Activated CD8-positive, alpha-beta memory T cell treated with anti-CD3 and anti-CD28 coated beads for 48 hours (primary cell): ENCODE measurements around the gene STAC2.
"Not testable (repeated sequence)": the region's sequence is repeated elsewhere in the genome, so short reads cannot be mapped to it uniquely, and the experiment has no call there.

ENCODE experiments used
- DNase-seq, 3 experiments: peaks; one replicate each; pipeline ENCODE4 v3.0.0-alpha.2; 2020; ENCODE audit warnings: low read depth in 2 of 3, low spot score in 2 of 3

The STAC2 gene

DNA sequence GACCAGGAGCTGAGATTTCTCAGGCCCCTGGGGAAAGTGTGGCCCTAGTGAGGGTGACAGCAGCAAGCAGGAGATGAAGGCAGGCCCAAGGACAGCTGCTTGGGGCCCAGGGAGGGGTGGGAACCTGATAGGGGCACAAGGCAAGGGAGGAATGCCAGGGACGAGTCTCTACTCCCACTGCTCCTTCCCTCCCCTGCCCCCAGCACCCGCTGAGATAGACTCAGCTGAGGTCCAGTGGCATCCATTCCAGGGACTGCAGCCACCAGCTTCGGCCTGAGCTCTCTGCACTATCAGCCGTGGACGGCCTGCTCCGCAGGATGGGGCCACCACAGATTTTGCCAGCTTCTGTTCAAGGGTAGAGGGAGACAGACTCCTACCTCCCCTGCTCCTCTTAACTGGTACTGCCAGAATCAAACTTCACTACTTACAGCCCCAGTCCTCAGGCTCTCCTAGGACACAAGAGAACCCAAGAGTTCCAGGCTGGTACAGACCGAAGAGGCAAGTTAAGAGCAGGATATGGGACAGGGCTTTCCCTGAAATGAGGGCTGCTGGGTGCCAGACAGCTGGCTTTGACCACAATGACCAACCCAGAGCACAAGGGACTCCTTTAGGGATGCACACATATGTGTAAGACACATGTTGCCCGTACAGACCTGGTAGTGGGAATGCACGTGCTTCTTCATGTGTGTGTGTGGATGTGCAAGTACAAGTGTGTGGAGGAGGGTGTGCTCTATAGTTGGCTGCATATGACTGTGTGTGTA lies 33.8 kb downstream of the STAC2 start:
- DNase-seq = no peak

DNA sequence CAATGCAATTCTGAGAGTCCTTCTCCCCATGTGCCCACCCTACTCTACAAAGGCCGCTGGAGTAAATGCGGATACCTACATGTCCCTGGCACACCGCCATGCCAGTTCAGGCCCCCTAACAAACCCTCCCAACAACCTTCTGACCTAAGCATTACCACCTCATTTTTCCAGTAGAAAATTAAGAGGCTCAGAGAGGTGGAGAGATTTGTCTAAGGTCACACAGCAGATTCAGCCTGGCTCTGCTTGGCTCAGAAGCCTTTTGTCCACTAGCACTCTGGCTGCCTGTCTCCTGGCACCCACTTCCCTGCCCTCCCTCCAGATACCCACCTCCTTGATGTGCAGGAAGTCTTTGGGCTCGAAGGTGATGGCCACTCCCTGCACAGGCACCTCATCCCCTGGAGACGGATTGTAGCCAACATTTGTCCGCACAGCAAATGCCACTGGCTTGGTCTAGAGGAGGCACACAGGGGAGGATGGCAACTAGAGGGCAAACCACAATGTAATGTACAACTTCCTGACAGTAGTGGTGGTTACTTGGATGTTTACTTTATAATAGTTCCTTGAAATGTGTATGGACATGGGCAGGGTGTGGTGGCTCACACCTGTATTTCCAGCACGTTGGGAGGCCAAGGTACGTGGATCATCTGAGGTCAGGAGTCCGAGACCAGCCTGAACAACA lies 38.5 kb downstream of the STAC2 start:
- no peak for DNase-seq

DNA sequence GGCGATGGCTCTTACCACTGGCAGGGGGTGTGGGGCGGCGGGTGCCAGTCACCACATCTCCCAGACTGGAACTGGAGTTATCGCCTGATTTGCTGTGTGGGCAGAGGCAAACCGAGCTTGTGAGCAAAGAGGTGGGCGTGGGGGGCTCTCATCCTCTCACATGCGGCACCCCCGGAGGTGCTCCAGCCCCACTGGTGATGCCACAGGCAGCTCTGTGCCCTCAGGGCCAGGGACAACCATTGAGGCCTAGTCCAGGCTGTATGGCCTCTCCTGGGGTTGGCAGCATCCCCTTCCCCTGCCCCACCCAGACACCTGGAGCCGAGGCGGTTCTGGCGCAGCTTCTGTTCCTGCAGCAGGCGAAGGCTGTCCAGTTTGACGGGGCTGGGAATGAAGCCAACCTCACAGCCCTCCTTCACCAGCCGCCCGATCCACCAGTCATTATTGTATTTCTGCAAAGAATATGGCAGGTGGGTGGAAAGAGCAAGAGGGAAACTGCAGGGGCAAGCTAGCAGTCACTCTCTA lies 39.2 kb downstream of the STAC2 start:
- no peak for DNase-seq

DNA sequence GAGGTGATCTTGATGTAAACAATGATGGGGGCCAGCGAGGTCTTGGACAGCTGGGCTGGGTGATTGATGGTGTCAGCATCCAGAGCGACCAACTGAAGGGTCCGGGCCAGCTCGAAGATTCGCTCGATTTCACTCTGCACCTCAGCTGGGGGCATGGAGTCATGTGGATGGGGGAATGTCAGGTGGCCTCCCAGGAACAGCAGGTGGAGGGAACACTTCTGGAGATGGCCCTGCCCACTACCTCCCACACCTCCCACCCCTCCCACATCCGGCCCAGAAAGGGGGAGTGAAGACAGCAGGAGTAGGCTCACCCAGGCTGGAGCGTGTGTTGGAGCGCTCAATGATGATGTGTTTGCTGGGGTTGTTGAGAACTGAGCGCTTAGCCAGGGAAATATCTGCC lies 42.0 kb downstream of the STAC2 start:
- no peak for DNase-seq

- no peak for DNase-seq
These were observed 42.7 kb downstream of the STAC2 start for GRCh38 chr17:39183045-39183444.

- no peak for DNase-seq
These were observed 44.4 kb downstream of the STAC2 start for GRCh38 chr17:39181303-39181702.

DNA sequence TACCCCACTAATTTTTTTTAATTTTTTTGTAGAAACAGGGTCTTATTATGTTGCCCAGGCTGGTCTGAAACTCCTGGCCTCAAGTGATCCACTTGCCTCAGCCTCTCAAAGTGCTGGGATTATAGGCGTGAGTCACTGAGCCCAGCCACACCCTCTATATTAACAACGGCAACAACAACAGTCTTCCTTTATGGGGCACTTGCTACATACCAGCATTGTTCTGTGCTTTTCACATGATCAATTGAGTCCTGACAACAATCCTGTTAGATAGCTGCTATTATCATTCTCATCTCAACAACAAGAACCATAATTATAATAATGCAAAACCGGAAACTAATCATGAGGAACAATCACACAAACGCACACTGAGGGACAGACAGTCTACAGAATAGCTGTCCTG lies 47.2 kb downstream of the STAC2 start:
- no peak for DNase-seq

GRCh38 chr17:39177256-39177655 lies 48.5 kb downstream of the STAC2 start:
- no peak for DNase-seq

GRCh38 chr17:39175695-39176093 lies 50.1 kb downstream of the STAC2 start:
- DNase-seq = no peak

DNA sequence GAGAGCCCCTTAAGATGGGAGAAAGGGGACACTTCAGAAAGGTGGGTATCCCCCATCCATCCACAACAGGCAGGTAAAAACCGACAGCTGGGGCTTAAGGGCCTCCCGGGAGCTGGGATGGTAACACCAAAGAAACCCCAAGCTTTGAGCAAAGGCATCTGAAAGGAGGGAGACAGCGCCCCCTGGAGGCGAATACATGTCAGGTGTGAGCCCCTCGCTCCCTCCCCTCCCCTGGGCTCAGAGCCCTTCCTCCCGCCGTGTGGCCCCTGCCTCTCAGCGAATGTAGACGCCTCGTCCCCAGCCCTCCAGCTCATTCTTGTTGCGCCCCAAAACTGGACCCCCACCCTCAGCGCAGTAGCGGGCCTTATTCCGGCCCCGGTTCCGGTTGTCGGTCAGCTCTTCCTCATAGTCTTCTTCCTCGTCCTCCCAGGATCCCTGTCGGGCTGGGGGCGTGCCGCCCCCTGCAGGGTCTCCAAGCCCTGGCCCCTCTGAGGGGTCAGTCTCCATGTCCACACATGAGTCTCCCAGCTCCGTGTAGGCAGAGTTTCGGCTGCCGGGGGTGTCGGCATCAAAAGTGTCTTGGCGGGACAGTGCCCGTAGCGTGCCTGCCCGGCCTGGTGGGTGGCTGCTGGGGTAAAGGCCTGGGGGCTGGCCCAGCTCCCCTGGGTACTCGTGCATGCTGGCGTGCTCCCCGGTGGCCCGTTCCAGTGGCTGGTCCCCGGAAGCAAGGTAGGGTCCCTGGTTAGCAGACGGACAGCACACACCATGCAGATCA lies 50.6 kb downstream of the STAC2 start:
- peak in 1 of 3 experiments; percentile 74 for DNase-seq

GRCh38 chr17:39173526-39174274 lies 52.0 kb downstream of the STAC2 start:
- no peak for DNase-seq

DNA sequence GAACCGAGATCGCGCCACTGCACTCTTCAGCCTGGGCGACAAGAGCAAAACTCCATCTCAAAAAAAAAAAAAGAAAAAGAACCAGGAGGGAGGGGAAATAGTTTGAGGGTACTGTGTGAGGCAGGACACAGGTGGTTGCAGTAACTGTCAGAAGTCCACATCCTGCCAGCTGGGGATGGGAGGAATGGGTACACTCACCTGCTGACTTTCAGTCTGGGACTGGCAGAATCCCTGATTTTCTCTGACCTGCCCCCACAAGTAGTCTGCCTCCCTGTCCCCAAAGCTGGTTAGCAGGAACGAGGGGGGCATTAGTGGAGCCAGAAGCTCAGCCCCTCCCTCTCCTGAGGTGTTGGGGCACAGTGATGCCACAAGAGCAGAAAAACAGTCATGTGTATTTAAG lies 52.7 kb downstream of the STAC2 start:
- DNase-seq = no peak

DNA sequence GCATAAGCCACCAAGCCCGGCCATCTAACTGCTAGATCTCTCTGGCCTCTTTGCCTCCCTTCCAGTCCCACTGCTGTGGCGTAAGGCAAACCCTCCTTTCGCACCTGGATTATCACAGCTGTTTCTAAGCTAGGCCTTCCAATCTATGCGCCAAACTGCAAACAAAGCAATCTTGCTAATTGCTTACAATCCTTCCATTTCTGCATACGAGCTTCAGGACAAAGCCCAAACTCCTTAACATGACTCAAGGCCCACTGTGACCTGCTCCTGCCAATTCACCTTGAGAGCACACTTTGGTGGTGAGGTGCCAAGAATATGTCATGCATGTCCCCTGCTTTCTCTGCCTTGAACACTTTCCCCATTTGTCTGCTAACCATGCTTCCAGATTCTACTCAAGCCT lies 53.8 kb downstream of the STAC2 start:
- no peak for DNase-seq

- no peak for DNase-seq
These were observed 55.2 kb downstream of the STAC2 start for GRCh38 chr17:39170558-39170957.

DNA sequence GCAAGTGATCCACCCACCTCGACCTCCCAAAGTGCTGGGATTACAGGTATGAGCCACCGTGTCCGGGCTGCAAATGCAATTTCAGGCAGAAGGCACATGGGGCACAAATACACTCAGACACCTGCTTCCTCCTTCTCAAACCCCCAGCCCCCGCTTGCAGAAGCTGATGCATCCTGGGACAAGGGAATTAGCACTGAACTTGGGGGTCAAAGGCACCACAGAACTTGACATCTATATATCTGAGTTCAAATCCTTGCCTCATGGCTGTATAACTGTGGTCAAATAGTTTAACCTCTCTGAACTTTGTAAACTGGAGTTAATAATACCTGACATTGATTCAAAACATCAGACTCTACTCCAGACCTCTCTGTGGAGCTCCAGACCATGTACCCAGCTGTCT lies 55.6 kb downstream of the STAC2 start:
- no peak for DNase-seq

DNA sequence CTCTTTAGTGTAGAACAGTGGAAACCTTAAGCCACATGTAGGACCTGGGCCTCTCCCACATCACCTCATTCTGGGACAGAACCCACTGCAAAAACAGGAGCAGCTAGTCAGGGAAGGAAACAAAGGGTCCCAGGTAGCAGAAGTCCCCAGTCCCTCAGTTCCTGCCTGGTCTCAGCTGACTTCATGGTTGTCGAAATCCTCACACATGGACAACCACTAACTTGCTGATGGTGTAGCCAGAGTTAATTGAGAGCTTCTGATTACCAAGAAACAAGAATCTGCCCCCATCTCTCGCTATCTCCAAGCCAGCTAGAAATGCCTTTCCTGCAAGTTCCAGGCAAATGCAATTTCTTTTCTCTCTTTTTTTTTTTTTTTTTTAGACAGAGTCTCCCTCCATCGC lies 56.2 kb downstream of the STAC2 start:
- DNase-seq = no peak

DNA sequence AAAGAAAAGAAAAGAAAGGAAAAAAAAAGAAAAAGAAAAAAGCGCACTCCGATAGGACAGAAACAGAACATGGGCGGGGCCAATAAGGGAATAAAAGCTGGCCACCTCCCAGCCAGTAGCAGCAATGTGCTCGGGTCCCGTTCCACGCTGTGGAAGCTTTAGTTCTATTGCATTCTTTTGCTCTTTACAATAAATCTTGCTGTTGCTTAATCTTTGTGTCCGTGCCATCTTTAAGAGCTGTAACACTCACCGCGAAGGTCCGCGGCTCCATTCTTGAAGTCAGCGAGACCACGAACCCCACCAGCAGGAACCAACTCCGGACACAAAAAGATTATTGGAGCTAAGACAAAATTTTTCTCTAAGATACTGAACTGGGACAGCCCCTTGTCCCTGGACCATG lies 56.6 kb downstream of the STAC2 start:
- DNase-seq = no peak

GRCh38 chr17:39168503-39168902 lies 57.2 kb downstream of the STAC2 start:
- not testable (repeated sequence) for DNase-seq

DNA sequence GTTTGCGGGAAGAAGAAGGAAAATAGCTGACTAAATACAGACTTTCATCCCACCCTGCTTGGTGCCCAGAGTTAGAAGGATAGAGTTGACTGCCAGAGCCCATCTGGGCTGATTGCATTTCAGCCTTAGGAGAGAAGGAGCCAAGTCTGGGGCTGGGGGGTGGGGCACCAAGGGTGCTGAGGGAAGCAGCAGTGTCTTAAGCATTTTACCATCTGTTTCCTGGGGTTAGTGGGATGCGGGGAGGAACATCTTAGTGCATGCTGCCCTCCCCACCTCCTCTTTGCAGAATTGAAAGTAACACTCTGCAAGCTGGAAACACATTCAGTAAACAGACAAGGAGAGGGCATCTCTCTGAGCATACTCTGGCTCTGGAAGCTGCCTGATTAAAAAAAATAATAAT lies 58.3 kb downstream of the STAC2 start:
- no peak for DNase-seq

DNA sequence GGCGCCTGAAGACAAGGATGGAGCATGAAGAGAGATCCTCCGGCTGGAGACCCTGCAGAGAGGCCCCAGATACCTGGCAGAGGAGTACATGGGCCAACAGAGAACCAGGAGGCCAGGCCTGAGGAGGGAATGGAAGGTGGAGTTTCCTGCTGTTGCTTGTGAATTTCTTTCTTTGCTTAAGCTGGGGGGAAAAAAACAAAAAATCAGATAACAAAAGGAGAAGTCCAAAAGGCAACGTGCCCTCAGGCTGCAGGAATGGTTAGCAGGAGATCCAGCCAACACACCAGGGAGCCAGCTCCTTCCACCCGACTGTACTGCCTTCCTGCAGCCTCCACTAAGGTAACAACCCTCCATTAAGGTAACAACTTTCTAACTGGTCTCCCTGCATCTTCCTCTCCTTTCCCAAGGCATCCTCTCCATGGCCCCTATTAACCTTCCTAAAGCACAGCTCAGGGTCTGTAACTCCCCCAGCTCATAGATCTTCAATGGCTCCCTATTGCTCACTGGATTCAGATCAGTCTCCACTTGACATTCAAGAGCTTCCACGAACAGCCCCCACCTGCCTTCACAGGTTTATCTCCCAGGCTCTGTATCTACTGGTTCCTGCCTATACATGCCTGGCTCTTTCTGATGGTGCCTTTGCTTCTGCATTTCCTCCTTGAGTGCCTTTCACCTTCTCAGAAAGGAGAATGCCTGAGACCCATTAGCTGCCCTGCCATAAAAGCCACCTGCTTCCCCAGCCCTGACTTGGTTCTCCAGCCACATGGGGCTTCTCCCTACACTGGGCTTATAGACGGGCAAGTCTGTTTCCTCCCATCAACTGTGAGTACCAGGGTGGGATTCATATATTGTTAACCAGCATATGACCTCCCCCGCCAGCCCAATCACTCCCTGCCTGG lies 59.1 kb downstream of the STAC2 start:
- DNase-seq = no peak
